ENCODE measurements around the gene ANAPC15.

DNA sequence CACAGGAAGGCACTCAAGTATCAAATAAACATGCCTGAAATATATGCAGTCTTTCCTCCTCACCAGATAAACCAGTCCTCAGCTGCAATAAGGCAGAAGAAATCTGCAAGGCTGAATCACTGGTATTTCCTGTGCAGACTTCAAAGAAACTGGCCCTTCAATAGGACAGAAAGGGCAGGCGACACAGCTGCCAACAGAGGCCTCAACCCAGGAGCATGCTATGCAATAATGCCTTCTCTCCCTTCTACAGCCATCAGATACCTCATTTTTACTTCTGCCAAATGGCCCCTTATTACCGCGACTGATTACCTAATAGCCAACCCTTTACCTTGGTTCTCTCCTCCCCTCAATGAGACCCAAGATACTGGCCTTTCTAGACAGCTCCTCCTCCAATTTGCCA is 40.1 kb downstream of the ANAPC15 start:
- no peak for TF ChIP-seq FOXJ3 (CRISPR knock-in tag; IDR thresholded peaks at IDR 0.05)
- TF ChIP-seq FOXA1 (IDR thresholded peaks at IDR 0.05; ENCODE audit: borderline replicate concordance), result no peak
- no peak for TF ChIP-seq ZZZ3 (IDR thresholded peaks at IDR 0.05)
- no peak for TF ChIP-seq ZNF395 (CRISPR knock-in tag; IDR thresholded peaks at IDR 0.05)
- TF ChIP-seq TAF1 (IDR thresholded peaks at IDR 0.05; ENCODE audit: control insufficient read depth, extremely low read depth, insufficient read depth, low read length, severe bottlenecking), result no peak
- TF ChIP-seq RFX1 (IDR thresholded peaks at IDR 0.05), result no peak
- no peak for TF ChIP-seq POLR2B (IDR thresholded peaks at IDR 0.05; ENCODE audit: low read depth, partially characterized antibody)
- no peak for TF ChIP-seq MAFF (IDR thresholded peaks at IDR 0.05; ENCODE audit: low read length)
- no peak for TF ChIP-seq SIN3B (IDR thresholded peaks at IDR 0.05; ENCODE audit: low read depth)
- TF ChIP-seq EZH2 (IDR thresholded peaks at IDR 0.05; ENCODE audit: borderline replicate concordance, low read depth, low read length), result no peak
- no peak for TF ChIP-seq ZNF318 (IDR thresholded peaks at IDR 0.05; ENCODE audit: borderline replicate concordance in 1 of 2, low read depth in 1 of 2)
